RWPE1 (cell line): ENCODE results near the gene CFTR.

ENCODE experiments used
- CTCF ChIA-PET: fragments of 350-600 bp; sonication (Branson Sonifier 250); formaldehyde crosslinking; extraction: SDS; loops from one replicate; lab custom pipeline; 2021; lab: Yijun Ruan, JAX
- POLR2A ChIA-PET: fragments of 400-600 bp; formaldehyde crosslinking; extraction: SDS; loops from one replicate; lab custom pipeline; 2020; ENCODE audit warnings: antibody characterized with exemption; ENCODE audit not compliant: low non-redundant PET; lab: Yijun Ruan, JAX
- DNase-seq: peaks from one replicate; pipeline ENCODE4 v3.0.0; 2012; ENCODE audit warnings: low spot score
- H3K27ac ChIP-seq: fragments of 450-650 bp; 2 replicates; pipeline ENCODE4 v1.5.1; 2017
- CTCF ChIP-seq: fragments of 450-650 bp; conservative IDR thresholded peaks from 2 replicates; pipeline ENCODE4 v1.5.1; 2017; ENCODE audit warnings: low read depth, mild to moderate bottlenecking

CFTR gene

GRCh38 chr7:117686311-117686935, 206.6 kb downstream of the CFTR start:
- H3K27ac ChIP-seq = no peak overlapping the region
- CTCF ChIA-PET = interaction anchor here (0.7 to 0.9 kb wide), 2 partner anchors 11 to 16 kb away, joined by 3 to 4 read pairs; no protein-coding TSS in a partner anchor
- POLR2A ChIA-PET = interaction anchor here (0.7 kb wide), 1 partner anchor 493 kb away, joined by 3 read pairs; no protein-coding TSS in a partner anchor
- TF ChIP-seq CTCF = no peak
- no peak for DNase-seq

- DNase-seq = peak; percentile 24
- H3K27ac ChIP-seq = no peak overlapping the region
- CTCF ChIA-PET = no interaction called here
- TF ChIP-seq CTCF = no peak
- POLR2A ChIA-PET = no interaction called here
These were observed 208.3 kb downstream of the CFTR start for GRCh38 chr7:117688126-117688525.

- no peak overlapping the region for H3K27ac ChIP-seq
- DNase-seq = no peak
- ChIA-PET CTCF (no interaction called here), POLR2A (no interaction called here)
- TF ChIP-seq CTCF = no peak
These were observed 209.6 kb downstream of the CFTR start for GRCh38 chr7:117689406-117689805.

- CTCF ChIA-PET = no interaction called here
- POLR2A ChIA-PET = no interaction called here
- TF ChIP-seq CTCF = no peak
- no peak overlapping the region for H3K27ac ChIP-seq
- DNase-seq = no peak
These were observed 210.3 kb downstream of the CFTR start for GRCh38 chr7:117690147-117690546.

- ChIA-PET CTCF (no interaction called here), POLR2A (no interaction called here)
- DNase-seq = no peak
- no peak for TF ChIP-seq CTCF
- H3K27ac ChIP-seq = no peak overlapping the region
These were observed 212.5 kb downstream of the CFTR start for GRCh38 chr7:117692338-117692737.

GRCh38 chr7:117698018-117698417, 218.2 kb downstream of the CFTR start:
- POLR2A ChIA-PET = no interaction called here
- TF ChIP-seq CTCF = no peak
- H3K27ac ChIP-seq = no peak overlapping the region
- CTCF ChIA-PET = interaction anchor here (0.6 kb wide), 1 partner anchor 12 kb away, joined by 3 read pairs; no protein-coding TSS in a partner anchor
- no peak for DNase-seq
